GM23338 (cell line): ENCODE measurements around the gene ZNF366. TPM values are rescaled to one million over a fixed set of nuclear protein-coding genes. Genes with fewer than 3 reads are reported as not detected.

ENCODE experiments used
- ATAC-seq: fragments of 200-7000 bp; cut with Tn5 transposase; 3 replicates; pipeline ENCODE4 v1.9.1; 2020
- DNase-seq: peaks from one replicate; pipeline ENCODE4 v3.0.0-alpha.2; 2015; ENCODE audit warnings: low spot score
- H2AFZ ChIP-seq: fragments of 200-600 bp; sonication (generic); 2 replicates; pipeline ENCODE4 v1.8.0; 2016; ENCODE audit warnings: antibody characterized with exemption, mild to moderate bottlenecking, moderate library complexity
- H3F3A ChIP-seq: fragments of 200-600 bp; sonication (generic); replicated peaks from 2 replicates; pipeline ENCODE4 v1.8.0; 2017; ENCODE audit warnings: antibody characterized with exemption, mixed run types, low read depth
- H3K27ac ChIP-seq: fragments of 200-600 bp; sonication (generic); 2 replicates; pipeline ENCODE4 v1.6.1; 2016; ENCODE audit warnings: low read depth
- H3K27me3 ChIP-seq: fragments of 200-600 bp; sonication (generic); 2 replicates; pipeline ENCODE4 v1.8.0; 2016; ENCODE audit warnings: mild to moderate bottlenecking, mixed run types, moderate library complexity; ENCODE audit not compliant: insufficient read depth
- H3K36me3 ChIP-seq: fragments of 200-600 bp; sonication (generic); 2 replicates; pipeline ENCODE4 v1.8.0; 2016; ENCODE audit warnings: mild to moderate bottlenecking; ENCODE audit not compliant: insufficient read depth
- H3K4me1 ChIP-seq: fragments of 200-600 bp; sonication (generic); 2 replicates; pipeline ENCODE4 v1.8.0; 2016; ENCODE audit warnings: mild to moderate bottlenecking, moderate library complexity; ENCODE audit not compliant: insufficient read depth
- H3K4me2 ChIP-seq: fragments of 200-600 bp; sonication (generic); 2 replicates; pipeline ENCODE4 v1.7.1; 2017; ENCODE audit warnings: mixed run types
- H3K4me3 ChIP-seq: fragments of 200-600 bp; sonication (generic); 2 replicates; pipeline ENCODE4 v1.6.1; 2016; ENCODE audit warnings: mixed run types
- H3K79me2 ChIP-seq: fragments of 200-600 bp; sonication (generic); replicated peaks from 2 replicates; pipeline ENCODE4 v1.8.0; 2017; ENCODE audit warnings: mild to moderate bottlenecking; ENCODE audit not compliant: insufficient read depth
- H3K9me2 ChIP-seq: fragments of 200-600 bp; sonication (generic); 2 replicates; pipeline ENCODE4 v1.8.0; 2017; ENCODE audit not compliant: insufficient read depth
- H4K20me1 ChIP-seq: fragments of 200-600 bp; sonication (generic); replicated peaks from 2 replicates; pipeline ENCODE4 v1.8.0; 2017; ENCODE audit warnings: mild to moderate bottlenecking; ENCODE audit not compliant: insufficient read depth
- H3K27ac Mint-ChIP-seq: 2 replicates; pipeline ENCODE4 v1.8.0; 2020; ENCODE audit warnings: inconsistent platforms, mild to moderate bottlenecking, moderate library complexity, mixed read lengths
- H3K27me3 Mint-ChIP-seq: 3 replicates; pipeline ENCODE4 v1.8.0; 2022; ENCODE audit warnings: low read depth, mild to moderate bottlenecking, moderate library complexity, mixed read lengths, inconsistent platforms; ENCODE audit not compliant: insufficient read depth, poor library complexity
- H3K36me3 Mint-ChIP-seq: 3 replicates; pipeline ENCODE4 v1.8.0; 2021; ENCODE audit warnings: low read depth, mild to moderate bottlenecking, inconsistent platforms, moderate library complexity, mixed read lengths
- H3K4me1 Mint-ChIP-seq: 3 replicates; pipeline ENCODE4 v1.8.0; 2020; ENCODE audit warnings: mild to moderate bottlenecking, inconsistent platforms, mixed read lengths
- H3K4me3 Mint-ChIP-seq: 3 replicates; pipeline ENCODE4 v1.8.0; 2021; ENCODE audit warnings: moderate library complexity, mild to moderate bottlenecking, inconsistent platforms, mixed read lengths
- H3K9me3 Mint-ChIP-seq: 3 replicates; pipeline ENCODE4 v1.8.0; 2020; ENCODE audit warnings: moderate library complexity, mild to moderate bottlenecking, inconsistent platforms, mixed read lengths
- EZH2 ChIP-seq: fragments of 200-600 bp; sonication (generic); IDR thresholded peaks from one replicate; pipeline ENCODE4 v1.8.0; 2017; ENCODE audit warnings: antibody characterized with exemption, mild to moderate bottlenecking, low read depth; ENCODE audit not compliant: unreplicated experiment
- EZH2phosphoT487 ChIP-seq: fragments of 200-600 bp; sonication (generic); IDR thresholded peaks from one replicate; pipeline ENCODE4 v1.8.1; 2018; ENCODE audit warnings: antibody characterized with exemption; ENCODE audit not compliant: unreplicated experiment
- JUNB ChIP-seq: IDR thresholded peaks from one replicate; pipeline ENCODE4 v1.6.1; 2016; ENCODE audit warnings: antibody characterized with exemption; ENCODE audit not compliant: unreplicated experiment
- NANOG ChIP-seq: IDR thresholded peaks from 2 replicates; pipeline ENCODE4 v1.6.1; 2016; ENCODE audit warnings: antibody characterized with exemption, borderline replicate concordance
- STAT1 ChIP-seq: IDR thresholded peaks from one replicate; pipeline ENCODE4 v1.6.1; 2016; ENCODE audit warnings: antibody characterized with exemption; ENCODE audit not compliant: unreplicated experiment
- ZNF114 ChIP-seq: fragments of 250-450 bp; sonication (Bioruptor Pico); IDR thresholded peaks from 2 replicates; pipeline ENCODE4 v1.5.0; 2020; ENCODE audit warnings: mild to moderate bottlenecking, moderate library complexity
- ZNF331 ChIP-seq: fragments of 250-450 bp; sonication (Bioruptor Pico); IDR thresholded peaks from 2 replicates; pipeline ENCODE4 v1.5.0; 2020; ENCODE audit warnings: low read depth, mild to moderate bottlenecking, moderate library complexity
- polyA plus RNA-seq: library from polyadenylated mRNA; unstranded; fragments of >200 nt; fragmentation: Nextera tagmentation; extraction: Ambion mirVana; gene quantifications from 2 replicates; pipeline ENCODE4 v1.2.1, GENCODE V29; 2016
- total RNA-seq: library from RNA; depleted of rRNA; stranded (reverse); fragments of >200 nt; shearing (Covaris generic); gene quantifications from 2 replicates; pipeline ENCODE4 v1.2.3, GENCODE V29; 2014
- TF ChIP-seq, protein P1 (sequence below): fragments of 250-450 bp; sonication (Bioruptor Pico); IDR thresholded peaks from 2 replicates; pipeline ENCODE4 v1.5.0; 2020; ENCODE audit warnings: mild to moderate bottlenecking, moderate library complexity
- TF ChIP-seq, protein P2 (sequence below): IDR thresholded peaks from 2 replicates; pipeline ENCODE4 v1.6.1; 2016; ENCODE audit warnings: antibody characterized with exemption
- TF ChIP-seq, protein P3 (sequence below), 2 experiments: fragments of 200-600 bp in 1 of 2; sonication (generic) in 1 of 2; conservative IDR thresholded peaks; 2 replicates each; pipeline versions ENCODE4 v1.5.1 to v1.6.1; 2016 to 2017; ENCODE audit warnings: antibody characterized with exemption in 2 of 2, low read depth in 2 of 2, mild to moderate bottlenecking in 2 of 2, moderate library complexity in 1 of 2

ZNF366 gene
- total and polyA plus RNA-seq, 2 experiments from 2014 or later, result not detected

DNA sequence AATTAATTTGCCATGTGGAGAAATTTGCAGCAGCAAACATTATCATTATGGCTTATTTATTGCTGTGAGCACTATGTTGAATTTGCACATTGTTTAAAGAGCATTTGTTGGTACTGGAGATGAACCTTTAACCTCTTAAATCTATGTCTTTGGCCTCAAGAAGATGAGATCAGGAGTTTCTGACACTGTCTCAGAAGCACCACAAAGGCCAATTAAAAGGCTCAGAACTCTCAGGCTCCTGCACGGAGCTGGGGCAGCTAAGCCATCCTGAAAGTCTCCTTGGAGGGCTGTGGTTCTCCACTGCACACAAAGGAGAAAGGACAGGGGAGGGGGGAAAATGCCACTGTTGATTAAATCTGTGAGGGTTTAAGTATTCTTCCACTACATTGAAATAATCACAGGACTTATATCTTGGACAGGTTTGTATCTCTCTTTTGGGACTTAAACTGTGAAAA lies 33.1 kb downstream of the ZNF366 start:
- DNase-seq (no peak), ATAC-seq (no peak)
- Mint-ChIP-seq H3K4me1 (no peaks in the 10 kb centered on the region), H3K9me3 (no peaks in the 10 kb centered on the region; the same call in 2 of the 3 replicates), H3K36me3 (no peaks in the 10 kb centered on the region), H3K4me3 (no peak overlapping the region), H3K27ac (no peak overlapping the region), H3K27me3 (no peaks in the 10 kb centered on the region)
- Histone ChIP-seq H3K27ac (no peak overlapping the region), H3K36me3 (no peaks in the 10 kb centered on the region), H3F3A (no peaks in the 10 kb centered on the region), H3K79me2 (no peaks in the 10 kb centered on the region), H3K4me2 (no peak overlapping the region), H3K9me2 (peaks cover 15% of the 10 kb centered on the region; the same call in 1 of the 2 replicates), H3K27me3 (no peaks in the 10 kb centered on the region), H2AFZ (no peak overlapping the region), H3K4me1 (no peaks in the 10 kb centered on the region), H4K20me1 (no peaks in the 10 kb centered on the region), H3K4me3 (no peak overlapping the region)
- TF ChIP-seq, protein P1, sequence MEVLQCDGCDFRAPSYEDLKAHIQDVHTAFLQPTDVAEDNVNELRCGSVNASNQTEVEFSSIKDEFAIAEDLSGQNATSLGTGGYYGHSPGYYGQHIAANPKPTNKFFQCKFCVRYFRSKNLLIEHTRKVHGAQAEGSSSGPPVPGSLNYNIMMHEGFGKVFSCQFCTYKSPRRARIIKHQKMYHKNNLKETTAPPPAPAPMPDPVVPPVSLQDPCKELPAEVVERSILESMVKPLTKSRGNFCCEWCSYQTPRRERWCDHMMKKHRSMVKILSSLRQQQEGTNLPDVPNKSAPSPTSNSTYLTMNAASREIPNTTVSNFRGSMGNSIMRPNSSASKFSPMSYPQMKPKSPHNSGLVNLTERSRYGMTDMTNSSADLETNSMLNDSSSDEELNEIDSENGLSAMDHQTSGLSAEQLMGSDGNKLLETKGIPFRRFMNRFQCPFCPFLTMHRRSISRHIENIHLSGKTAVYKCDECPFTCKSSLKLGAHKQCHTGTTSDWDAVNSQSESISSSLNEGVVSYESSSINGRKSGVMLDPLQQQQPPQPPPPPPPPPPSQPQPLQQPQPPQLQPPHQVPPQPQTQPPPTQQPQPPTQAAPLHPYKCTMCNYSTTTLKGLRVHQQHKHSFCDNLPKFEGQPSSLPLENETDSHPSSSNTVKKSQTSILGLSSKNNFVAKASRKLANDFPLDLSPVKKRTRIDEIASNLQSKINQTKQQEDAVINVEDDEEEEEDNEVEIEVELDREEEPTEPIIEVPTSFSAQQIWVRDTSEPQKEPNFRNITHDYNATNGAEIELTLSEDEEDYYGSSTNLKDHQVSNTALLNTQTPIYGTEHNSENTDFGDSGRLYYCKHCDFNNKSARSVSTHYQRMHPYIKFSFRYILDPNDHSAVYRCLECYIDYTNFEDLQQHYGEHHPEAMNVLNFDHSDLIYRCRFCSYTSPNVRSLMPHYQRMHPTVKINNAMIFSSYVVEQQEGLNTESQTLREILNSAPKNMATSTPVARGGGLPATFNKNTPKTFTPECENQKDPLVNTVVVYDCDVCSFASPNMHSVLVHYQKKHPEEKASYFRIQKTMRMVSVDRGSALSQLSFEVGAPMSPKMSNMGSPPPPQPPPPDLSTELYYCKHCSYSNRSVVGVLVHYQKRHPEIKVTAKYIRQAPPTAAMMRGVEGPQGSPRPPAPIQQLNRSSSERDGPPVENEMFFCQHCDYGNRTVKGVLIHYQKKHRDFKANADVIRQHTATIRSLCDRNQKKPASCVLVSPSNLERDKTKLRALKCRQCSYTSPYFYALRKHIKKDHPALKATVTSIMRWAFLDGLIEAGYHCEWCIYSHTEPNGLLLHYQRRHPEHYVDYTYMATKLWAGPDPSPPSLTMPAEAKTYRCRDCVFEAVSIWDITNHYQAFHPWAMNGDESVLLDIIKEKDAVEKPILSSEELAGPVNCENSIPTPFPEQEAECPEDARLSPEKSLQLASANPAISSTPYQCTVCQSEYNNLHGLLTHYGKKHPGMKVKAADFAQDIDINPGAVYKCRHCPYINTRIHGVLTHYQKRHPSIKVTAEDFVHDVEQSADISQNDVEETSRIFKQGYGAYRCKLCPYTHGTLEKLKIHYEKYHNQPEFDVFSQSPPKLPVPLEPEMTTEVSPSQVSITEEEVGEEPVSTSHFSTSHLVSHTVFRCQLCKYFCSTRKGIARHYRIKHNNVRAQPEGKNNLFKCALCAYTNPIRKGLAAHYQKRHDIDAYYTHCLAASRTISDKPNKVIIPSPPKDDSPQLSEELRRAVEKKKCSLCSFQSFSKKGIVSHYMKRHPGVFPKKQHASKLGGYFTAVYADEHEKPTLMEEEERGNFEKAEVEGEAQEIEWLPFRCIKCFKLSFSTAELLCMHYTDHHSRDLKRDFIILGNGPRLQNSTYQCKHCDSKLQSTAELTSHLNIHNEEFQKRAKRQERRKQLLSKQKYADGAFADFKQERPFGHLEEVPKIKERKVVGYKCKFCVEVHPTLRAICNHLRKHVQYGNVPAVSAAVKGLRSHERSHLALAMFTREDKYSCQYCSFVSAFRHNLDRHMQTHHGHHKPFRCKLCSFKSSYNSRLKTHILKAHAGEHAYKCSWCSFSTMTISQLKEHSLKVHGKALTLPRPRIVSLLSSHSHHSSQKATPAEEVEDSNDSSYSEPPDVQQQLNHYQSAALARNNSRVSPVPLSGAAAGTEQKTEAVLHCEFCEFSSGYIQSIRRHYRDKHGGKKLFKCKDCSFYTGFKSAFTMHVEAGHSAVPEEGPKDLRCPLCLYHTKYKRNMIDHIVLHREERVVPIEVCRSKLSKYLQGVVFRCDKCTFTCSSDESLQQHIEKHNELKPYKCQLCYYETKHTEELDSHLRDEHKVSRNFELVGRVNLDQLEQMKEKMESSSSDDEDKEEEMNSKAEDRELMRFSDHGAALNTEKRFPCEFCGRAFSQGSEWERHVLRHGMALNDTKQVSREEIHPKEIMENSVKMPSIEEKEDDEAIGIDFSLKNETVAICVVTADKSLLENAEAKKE (CRISPR knock-in tag), result no peak
- TF ChIP-seq ZNF114, result no peak
- TF ChIP-seq NANOG, result no peak
- TF ChIP-seq, protein P2, sequence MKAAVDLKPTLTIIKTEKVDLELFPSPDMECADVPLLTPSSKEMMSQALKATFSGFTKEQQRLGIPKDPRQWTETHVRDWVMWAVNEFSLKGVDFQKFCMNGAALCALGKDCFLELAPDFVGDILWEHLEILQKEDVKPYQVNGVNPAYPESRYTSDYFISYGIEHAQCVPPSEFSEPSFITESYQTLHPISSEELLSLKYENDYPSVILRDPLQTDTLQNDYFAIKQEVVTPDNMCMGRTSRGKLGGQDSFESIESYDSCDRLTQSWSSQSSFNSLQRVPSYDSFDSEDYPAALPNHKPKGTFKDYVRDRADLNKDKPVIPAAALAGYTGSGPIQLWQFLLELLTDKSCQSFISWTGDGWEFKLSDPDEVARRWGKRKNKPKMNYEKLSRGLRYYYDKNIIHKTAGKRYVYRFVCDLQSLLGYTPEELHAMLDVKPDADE, result no peak
- no peak for TF ChIP-seq EZH2phosphoT487
- no peak for TF ChIP-seq ZNF331 (CRISPR knock-in tag)
- TF ChIP-seq STAT1, result no peak
- TF ChIP-seq, protein P3, sequence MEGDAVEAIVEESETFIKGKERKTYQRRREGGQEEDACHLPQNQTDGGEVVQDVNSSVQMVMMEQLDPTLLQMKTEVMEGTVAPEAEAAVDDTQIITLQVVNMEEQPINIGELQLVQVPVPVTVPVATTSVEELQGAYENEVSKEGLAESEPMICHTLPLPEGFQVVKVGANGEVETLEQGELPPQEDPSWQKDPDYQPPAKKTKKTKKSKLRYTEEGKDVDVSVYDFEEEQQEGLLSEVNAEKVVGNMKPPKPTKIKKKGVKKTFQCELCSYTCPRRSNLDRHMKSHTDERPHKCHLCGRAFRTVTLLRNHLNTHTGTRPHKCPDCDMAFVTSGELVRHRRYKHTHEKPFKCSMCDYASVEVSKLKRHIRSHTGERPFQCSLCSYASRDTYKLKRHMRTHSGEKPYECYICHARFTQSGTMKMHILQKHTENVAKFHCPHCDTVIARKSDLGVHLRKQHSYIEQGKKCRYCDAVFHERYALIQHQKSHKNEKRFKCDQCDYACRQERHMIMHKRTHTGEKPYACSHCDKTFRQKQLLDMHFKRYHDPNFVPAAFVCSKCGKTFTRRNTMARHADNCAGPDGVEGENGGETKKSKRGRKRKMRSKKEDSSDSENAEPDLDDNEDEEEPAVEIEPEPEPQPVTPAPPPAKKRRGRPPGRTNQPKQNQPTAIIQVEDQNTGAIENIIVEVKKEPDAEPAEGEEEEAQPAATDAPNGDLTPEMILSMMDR (conservative IDR thresholded peaks at IDR 0.05; ENCODE audit: low read depth in 2 of 2), result no peak
- no peak for TF ChIP-seq JUNB
- TF ChIP-seq EZH2, result no peak
